HG03439 (cell line): Measurements from ENCODE around the gene SLC16A1.
"Not testable (repeated sequence)": the region's sequence is repeated elsewhere in the genome, so short reads cannot be mapped to it uniquely, and the experiment has no call there.

ENCODE experiments used
- ATAC-seq: cut with Tn5 transposase; IDR thresholded peaks from one replicate; pipeline ENCODE4 v1.9.1; 2021; ENCODE audit warnings: mild to moderate bottlenecking, moderate library complexity; ENCODE audit not compliant: unreplicated experiment

The SLC16A1 gene

DNA sequence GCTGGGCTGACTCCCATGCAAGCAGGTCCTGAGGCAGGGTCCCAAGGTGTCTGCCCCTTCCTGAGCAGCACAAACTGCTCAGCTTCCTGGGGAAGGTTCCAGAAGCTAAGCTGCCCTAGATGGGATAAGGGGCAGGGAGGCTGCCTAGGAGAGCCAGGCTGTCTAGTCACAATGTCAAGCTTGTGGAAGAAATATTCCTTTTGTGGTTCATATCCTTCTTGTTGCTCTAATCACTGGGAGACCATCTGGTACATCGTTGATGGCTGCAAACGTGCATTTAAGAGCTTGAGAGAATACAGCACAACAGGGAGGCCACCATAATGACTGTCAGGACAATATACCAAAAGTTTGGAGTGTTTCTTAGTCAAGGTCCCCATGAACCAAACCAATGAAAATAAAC lies 67.4 kb downstream of the SLC16A1 start:
- no peak for ATAC-seq

DNA sequence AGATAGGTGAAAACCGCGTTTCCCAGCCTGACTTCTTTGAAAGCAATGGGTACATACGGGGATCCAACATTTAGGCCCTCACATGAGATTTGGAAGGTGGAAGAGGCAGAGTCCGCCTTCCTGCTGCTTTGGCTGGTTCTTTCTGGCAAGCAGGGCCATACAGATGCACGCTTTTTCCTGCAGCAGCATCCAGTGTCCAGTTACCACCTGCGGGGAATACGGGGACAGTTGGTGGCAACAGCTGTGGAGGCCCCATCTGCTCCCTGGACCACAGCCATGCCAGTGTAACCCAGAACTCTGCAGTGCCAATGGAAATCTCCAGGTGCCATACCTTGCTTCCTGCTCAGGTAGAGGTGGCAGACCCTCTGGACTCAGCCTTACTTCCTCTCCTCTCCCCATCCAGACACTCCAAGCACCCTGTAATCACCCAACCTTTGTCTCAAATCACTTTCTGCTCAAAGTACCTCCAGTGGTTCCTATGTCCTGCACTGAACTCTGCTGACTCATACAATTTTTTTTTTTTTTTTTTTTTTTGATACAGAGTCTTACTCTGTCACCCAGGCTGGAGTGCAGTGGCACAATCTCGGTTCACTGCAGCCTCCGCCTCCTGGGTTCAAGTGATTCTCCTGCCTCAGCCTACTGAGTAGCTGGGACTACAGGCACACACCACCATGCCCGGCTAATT lies 68.3 kb downstream of the SLC16A1 start:
- ATAC-seq: no peak

DNA sequence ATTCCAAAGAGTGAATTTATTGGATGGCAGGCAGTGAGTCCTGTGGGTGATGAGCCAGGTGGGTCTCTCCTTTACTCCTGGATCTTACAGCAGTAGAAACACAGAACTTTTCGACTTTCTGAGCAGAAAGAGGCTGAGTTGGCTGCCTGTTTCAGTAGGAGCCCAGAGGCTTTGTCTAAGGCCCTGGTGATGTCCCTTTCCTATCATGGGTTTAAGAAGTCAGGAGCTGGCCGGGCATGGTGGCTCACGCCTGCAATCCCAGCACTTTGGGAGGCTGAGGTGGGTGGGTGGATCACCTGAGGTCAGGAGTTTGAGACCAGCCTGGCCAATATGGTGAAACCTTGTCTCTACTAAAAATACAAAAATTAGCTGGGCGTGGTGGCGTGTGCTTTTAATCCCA lies 71.0 kb downstream of the SLC16A1 start:
- ATAC-seq: not testable (repeated sequence)

DNA sequence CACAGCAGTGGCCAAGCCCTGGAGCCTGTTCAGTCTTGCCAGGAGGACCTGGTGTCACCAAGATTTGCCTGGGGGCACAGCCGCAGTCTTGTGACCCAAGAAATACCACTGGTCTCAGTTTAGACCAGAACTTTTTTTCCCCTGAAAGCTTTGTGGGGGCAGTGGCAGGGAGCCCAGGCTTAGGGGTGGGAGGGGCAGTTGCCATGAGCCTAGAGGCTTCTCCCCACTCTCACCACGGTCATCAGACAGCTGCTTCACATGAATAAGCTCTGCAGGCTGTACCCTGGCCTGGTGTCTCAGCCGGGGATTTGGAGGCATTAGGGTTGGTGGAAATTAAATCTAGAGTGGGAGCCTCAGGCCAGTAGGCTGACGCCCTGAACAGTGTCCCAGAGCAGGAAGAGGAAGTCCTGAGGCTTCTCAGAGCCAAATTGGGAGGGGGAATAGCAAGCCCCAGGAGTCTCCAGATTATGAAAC lies 73.7 kb downstream of the SLC16A1 start:
- ATAC-seq: no peak

DNA sequence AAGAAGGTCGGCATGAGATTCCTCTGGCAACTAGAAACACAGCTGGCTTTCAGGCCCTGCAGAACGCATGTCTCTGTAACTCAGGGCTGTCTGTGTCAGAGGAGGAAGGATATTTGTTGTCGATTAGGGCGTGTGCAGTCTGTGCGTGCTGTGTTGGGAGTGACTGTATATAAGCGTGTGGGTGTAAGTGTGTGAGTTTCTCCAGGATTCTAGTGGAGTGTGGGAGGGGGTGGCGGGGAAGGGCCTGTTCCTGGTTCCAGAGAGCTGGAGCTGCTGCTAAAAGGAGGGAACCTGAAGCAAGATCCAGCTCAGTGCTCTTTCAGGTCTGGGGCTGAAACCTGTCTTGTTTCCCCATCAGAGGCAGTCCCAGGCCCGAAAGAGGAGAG lies 74.3 kb downstream of the SLC16A1 start:
- ATAC-seq: no peak

DNA sequence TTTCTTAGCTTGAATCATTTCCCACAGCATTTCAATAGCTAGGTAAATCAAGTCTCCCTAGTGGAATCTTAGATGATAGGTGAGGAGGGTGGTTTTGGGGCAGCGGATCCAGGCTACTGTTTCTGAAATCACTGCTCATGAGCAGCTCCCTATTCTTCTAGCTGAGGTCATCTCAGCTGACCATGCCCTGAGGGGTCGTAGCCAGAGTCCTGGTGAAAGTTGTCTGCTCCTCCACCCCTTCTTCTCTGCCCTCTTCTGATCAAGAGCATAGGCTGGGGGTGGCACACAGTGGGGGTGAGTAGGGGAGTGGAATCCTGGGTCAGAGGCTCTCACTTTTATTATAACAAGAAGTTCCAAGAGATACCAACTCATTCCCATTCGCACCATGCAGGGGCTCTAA lies 76.2 kb downstream of the SLC16A1 start:
- no peak for ATAC-seq

DNA sequence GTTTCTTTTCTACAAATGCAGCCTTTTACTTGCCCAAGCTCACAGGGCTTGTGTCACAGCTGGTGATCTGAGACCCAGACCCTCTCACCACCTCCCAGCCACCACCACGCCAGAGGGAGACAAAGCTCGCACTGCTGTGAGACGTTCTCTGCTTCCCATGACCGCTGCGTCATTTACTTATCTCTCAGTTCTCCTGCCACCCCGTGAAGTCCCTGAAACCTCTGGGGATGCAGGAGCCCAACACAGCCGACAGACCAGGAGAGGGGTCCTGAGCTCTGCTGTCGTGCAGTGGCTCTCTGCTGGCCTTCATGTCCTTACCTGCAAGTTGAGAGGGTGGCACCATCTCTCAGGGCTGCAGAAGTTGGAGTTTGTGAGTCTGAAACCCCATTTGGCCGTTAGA lies 77.7 kb downstream of the SLC16A1 start:
- no peak for ATAC-seq

DNA sequence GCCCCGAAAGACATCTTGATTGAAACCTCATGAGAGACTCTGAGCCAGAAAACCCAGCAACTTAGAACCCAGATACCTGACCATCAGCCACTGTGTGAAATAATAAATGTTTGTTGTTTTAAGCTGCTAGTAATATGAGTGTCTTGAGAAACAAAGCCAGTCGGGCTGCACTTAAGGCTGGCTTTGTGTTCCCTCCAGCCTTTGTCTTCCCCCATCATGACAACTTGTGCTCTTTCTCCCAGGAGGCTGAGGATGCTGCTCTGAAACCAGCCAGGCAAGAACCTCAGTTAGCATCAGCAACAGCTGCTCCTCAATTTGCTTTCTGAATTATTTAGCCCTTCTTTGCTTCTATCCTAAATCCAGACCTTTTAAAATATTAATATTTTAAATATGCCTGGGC lies 78.2 kb downstream of the SLC16A1 start:
- ATAC-seq: no peak

DNA sequence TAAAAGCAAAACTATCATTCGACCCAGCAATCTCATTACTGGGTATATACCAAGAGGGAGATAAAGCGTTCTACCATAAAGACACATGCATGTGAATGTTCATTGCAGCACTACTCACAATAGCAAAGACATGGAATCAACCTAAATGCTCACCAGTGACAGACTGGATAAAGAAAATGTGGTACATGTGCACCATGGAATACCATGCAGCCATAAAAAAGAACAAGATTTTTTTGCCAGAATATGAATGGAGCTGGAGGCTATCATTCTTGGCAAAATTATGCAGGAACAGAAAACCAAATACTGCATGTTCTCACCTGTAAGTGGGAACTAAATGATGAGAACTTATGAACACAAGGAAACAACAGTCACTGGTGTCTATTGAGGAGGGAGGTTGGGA lies 79.7 kb downstream of the SLC16A1 start:
- no peak for ATAC-seq

DNA sequence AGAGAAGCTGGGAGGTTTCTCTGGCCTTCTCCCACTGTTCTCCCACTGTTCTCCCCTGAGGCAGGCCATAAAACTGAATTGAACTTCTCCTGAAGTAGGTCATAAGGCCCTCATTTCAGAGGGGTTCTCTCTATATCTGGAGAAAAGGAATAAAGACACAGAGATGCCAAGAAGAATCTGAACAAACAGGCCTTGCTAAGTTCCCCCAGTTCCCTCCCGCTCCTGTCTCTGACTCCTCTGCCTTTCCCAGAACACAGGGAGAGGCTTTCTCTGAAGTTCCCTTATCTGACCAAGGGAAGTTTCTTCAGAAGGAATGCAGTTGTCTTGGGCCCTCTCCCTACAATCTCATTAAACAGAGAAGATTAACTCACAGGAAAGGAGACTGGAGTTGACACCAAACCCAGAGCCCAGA lies 83.4 kb downstream of the SLC16A1 start:
- no peak for ATAC-seq

DNA sequence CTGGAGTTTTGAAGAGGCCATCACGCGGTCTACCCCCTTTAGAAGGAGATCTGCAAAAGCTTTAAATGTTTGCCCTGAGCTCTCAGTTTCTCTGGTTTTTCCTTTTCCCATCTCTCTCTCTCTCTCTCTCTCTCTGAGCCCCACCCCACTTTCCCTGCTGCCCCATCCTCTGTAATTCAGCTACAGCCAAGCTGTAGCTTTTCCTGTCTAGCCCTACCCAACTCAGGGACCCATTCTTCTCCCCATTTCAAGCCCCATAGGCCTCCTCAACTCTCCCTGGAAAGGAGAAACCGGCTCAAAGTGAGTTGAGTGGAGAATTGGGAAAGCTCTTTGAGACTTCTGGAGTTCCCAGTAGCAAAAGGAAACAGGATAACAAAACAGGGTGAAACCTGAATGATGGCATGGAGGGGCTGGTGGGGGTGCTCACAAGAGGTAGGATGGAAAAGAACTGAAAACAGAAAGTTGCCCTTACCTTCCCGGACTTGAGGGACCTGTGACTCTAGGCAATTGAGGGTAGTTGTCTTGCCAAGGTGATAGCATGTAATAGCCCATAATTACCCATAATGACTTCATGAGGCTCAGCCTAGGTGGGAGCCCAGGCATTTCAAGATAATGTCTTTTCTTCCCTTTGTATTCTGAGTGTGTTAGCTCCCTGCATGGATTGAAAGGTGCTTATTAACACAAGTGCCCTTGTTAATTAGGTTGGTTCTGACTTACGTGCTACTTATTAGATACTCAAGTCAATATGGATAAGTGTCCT lies 84.9 kb downstream of the SLC16A1 start:
- ATAC-seq: no peak

DNA sequence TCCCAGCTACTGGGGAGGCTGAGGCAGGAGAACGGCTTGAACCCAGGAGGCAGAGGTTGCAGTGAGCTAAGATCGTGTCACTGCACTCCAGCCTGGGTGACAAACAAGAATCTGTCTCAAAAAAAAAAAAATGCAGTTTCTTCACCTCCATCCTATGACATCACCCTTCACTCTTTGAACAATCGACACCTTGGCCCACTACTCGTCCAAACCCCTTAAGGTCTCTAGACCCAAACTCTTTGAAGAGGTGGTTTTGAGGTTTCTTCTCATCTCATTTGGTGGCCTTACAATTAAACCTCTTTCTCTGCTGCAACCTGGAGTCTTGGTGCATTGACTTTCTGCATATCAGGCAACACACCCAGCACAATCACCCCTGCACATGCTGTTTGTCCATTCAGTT lies 86.1 kb downstream of the SLC16A1 start:
- ATAC-seq: no peak

DNA sequence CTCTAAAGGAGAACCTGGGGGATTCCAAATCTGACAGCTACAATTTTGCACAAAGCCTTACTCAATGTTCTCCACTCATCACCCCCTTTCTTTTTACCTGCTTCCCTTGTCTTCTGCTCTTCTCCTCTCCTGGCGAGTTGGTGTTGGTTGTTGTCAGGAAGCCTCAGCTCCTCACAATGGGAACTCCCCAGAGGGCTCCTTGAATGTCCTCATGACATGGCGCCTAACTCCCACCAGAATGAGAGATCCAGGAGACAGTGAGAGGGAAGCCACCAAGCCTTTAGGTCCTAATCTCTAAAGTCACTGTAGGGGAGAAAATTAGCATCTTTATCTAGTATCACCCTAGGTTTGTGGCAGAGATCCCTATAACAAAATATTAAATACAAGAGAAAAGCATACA lies 87.8 kb downstream of the SLC16A1 start:
- ATAC-seq: no peak

DNA sequence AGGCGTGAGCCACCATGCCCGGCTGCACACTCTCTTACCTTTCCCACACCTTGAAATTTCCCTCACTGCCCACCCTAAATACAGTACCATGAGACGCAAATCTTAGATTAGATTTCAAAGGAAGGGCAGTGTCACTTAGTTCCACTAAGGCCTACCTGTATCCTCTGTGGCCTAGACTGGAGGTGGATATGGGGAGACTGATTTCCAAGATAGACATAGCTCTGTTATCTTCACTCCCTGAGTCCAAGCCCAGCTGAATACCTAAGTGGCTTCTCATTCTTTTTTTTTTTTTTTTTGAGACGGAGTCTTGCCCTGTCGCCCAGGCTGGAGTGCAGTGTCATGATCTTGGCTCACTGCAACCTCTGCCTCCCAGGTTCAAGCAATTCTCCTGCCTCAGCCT lies 89.0 kb downstream of the SLC16A1 start:
- ATAC-seq: no peak

DNA sequence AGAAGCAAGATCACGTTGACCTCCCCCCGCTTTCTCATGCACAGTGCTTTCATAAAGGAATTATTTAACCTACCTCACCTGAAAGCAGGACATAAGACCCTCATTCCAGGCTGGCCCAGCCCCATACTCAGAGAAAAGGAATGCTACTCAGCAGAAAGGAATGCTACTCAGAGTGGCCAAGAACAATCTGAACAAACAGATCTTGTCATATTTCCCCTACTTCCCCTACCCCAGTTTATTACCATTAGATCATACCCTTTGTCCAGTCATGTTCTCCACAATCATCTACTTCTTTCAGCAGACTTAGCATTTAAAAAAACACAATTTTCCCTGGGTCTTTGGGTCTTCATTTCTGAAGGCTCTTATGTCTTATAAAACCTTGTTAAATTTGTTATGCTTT lies 89.8 kb downstream of the SLC16A1 start:
- no peak for ATAC-seq

DNA sequence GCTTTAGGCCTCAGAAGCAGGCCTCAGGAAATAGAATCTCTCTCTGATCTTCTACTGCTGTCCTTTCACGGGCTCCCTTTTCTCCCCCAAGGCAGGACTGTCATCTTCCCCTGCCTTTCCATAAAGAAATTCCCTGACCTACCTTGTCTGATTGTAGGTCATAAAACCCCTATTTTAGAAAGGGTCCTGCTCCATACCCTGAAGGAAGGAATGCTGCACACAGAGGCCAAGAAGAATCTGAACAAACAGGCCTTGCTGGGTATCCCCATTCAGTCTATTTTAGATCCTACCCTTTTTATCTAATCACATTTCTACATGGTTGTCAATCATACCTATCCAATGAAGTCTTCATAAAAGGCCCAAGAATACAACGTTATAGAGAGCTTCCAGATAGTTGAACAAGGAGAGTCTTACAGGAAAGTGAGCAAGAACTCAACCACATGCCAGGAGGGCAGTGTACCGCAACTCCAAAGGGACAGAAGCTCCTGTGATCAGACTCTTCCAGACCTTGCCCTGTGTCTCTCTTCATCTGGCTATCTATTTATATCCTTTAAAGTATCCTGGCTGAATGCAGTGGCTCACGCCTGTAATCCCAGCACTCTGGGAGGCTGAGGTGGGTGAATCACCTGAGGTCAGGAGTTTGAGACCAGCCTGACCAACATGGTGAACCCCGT lies 93.1 kb downstream of the SLC16A1 start:
- ATAC-seq: no peak
